Superior temporal gyrus (tissue), 1 donor: ENCODE data around the gene TINAGL1.

Experiments
- DNase-seq: peaks from one replicate; pipeline ENCODE4 v3.0.0-alpha.2; 2016; ENCODE audit errors: extremely low spot score

The TINAGL1 gene

DNA sequence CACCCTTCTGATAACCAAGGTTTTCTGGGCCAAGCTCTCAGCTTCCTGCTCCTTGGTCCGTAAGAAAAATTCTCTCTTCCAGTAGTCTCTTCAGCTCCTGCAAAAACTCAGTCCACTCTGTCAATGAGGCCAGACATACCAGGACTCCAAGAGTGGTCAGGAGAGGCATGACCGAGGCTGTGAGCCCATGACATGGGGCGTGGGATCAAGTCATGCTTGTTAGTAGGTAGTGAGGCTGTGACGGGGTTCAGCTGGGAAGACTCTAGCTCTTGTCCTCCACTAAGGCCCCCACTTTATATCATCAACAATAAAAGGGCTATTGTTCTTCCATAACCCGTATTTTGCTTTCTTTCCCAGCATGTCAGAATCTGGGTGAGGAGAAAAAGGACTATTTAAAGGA is 31.0 kb downstream of the TINAGL1 start:
- no peak for DNase-seq

DNA sequence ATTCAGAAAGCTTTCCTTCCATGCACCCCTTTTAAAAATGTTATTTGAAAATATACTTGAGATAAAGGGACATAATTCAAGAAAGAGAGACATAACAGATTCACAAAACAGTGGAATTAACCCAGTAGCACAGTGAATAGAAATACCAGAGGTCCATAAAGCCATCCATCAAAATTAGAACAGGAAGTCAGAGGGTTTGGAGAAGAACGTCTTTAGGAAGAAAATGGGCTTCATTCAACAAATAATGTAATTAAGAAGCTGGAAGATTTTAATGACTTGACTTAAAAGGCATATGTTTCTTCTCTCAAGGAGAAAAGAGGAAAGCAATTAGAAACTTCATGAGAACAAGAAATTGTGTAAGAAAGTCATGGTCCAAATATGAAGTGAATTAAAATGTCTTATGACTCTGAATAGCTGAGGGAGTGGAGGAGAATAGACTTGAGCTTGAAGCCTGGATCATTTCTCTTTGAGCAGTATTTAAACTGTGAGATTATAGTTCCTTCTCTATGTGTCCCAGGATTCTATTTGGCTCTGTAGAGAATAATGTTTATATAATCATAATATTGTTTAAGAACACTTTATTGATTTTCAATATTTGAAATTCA is 33.3 kb downstream of the TINAGL1 start:
- no peak for DNase-seq

- no peak for DNase-seq
Measured at GRCh38 chr1:31614414-31615005, 38.2 kb downstream of the TINAGL1 start.

GRCh38 chr1:31615414-31615813 is 39.1 kb downstream of the TINAGL1 start:
- DNase-seq, result no peak

- no peak for DNase-seq
Measured at GRCh38 chr1:31615939-31616338, 39.6 kb downstream of the TINAGL1 start.

- no peak for DNase-seq
Measured at GRCh38 chr1:31617218-31617915, 41.1 kb downstream of the TINAGL1 start, which contains the start of gene HCRTR1. Gene HCRTR1, plus strand, starts transcription at chr1:31617689. Its CDS starts 1,504 bp downstream, at chr1:31619193.

- DNase-seq, result no peak
Measured at GRCh38 chr1:31617916-31618746, 41.8 kb downstream of the TINAGL1 start.

GRCh38 chr1:31618916-31619846 is 42.9 kb downstream of the TINAGL1 start:
- DNase-seq, result no peak

- DNase-seq, result no peak
Measured at GRCh38 chr1:31620631-31621497, 44.5 kb downstream of the TINAGL1 start.

DNA sequence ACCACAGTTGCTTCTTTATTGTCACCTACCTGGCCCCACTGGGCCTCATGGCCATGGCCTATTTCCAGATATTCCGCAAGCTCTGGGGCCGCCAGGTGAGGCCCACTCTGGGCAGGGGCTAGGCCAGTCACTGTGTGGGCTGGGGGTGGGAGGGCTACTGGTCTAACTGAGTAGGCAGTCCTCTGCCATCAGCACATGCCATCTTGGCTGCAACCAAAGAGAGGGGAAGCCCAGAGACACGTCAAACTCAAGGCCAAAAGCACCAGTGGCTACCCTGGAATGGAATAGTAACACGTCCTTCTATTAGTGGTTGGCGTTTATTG is 45.1 kb downstream of the TINAGL1 start:
- no peak for DNase-seq

- no peak for DNase-seq
Measured at GRCh38 chr1:31621847-31622730, 45.8 kb downstream of the TINAGL1 start.

GRCh38 chr1:31623365-31623764 is 47.0 kb downstream of the TINAGL1 start:
- no peak for DNase-seq

GRCh38 chr1:31624309-31624708 is 48.0 kb downstream of the TINAGL1 start:
- no peak for DNase-seq

DNA sequence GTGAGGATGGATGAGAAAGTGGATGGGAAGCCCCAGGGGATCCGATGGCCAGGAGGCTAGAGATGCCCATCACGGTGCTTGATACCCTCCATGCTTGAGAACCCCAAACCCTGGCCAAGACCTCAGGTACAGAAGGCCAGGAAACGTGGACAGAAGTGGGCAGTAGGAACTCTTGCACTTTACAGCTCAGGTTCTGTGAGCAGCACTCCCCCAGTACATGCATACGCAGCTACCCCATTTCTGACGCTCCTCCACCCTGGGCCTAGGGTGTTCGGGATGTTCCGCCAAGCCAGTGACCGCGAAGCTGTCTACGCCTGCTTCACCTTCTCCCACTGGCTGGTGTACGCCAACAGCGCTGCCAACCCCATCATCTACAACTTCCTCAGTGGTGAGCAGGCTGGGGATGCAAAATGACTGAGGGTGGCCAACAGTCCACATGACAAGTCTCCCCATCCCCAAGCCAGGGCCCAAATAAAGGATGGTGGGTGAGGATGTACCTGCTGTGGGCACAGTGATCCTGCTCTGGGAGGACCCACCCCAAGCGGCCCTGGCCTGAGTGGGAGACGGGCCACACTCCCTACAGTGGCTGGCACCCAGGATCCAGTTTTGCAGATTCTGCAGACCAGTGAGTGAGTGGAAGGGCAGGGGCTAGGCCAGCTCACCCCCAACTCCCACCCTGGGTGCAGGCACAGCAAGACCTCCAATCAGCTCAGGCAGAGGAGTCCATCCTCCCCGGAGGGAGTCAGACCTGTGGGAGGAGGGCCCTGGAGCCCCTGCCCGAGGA is 48.6 kb downstream of the TINAGL1 start:
- no peak for DNase-seq

DNA sequence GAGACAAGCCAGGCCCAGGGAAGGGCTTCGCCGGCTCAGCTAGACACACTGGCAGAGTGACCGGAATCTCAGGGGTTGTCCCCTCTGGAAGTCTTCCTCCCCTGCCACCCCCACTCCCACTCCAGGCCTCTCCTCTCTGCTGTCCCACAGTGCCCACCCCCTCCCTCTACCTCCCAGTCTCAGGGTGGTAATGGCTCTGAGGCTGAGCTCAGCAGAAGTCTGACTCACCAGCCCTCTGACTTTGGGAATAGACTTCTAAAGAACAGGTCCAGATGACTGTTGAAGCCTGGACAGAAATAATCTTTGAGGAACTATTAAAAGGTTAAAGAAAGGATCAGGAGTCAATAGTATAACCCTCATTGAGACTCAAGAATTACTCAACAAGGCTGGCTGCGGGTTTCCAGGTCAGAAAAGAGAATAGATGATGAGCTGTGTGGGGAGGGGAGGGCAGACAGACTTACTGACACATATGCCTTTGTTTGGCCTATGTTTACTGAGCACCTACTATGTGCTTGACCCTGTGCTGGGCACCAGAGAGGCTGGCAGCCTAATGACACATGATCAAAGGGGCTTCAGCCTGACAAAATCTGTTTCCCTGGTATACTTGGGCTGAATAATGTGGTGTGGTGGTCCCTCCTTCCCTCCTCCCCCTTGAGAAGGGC is 49.4 kb downstream of the TINAGL1 start:
- DNase-seq, result no peak

- DNase-seq, result no peak
Measured at GRCh38 chr1:31626223-31627207, 50.2 kb downstream of the TINAGL1 start.
